Activated T-helper 9 cell treated with anti-CD3 and anti-CD28 coated beads, Interleukin-2, amount 50 U/mL, for 16 hours (primary cell): ENCODE measurements around the gene ARMH2.

Experiments
- DNase-seq: peaks from one replicate; pipeline ENCODE4 v3.0.0-alpha.2; 2020; ENCODE audit warnings: low read depth

ARMH2 gene

DNA sequence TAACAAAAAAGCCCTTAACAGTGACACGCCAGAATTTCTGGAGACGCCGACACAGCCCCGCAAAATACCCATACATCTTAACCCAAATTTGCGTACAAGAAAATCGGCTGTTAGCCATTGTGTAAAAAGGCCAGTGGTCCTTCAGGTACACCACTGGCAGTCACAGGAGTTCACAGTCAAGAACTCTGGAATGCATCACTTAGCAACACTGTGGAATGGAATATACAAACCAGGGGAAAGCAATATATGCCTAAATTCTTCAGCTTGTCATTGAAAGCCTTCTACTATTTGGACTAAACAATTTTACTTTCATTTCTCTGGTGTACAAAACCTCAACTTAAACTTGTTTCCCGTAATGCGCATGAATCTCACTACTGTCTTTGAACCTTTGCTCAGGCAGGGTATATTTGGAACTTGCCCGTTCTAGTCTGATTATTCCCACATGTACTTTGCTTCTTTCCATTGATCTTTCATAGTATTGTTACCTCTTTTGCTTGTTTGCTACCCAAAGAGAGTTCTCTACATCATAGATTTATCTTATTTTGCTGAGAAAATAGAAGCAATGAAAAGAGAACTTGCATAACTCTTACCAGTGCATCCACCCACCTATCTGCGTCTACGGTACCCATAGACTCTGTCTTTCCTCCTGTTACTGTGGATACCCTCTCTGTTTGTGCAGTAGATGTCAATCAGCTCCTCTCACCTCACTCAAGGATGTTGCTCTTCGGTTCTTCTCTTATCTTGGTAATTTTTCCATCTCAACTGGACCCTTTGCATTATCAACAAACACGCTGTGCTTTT, at the start of gene ARMH2:
Gene ARMH2 (minus strand): TSS at position 178 of the 801 bp plus-strand sequence. CDS start 60 bp downstream, at position 118.
- DNase-seq = no peak

DNA sequence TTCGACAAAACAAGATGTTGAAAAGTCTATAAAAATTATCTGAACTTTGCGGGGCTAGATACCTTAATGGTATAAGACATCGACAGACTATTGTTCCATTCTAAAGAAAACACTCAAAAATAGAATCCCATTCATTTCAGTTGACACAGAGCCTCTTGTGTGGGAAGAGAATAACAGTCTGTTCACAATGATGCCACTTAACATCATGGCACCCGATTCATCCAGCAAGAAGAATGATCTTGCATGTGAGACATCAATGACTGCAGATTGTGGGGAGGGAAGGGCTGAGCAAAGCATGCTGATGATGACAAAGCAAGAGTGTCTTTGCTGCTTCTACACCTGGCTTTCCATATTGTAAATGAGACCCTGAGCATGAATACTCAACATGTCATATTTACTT, 49.7 kb upstream of the ARMH2 start:
- DNase-seq = no peak

DNA sequence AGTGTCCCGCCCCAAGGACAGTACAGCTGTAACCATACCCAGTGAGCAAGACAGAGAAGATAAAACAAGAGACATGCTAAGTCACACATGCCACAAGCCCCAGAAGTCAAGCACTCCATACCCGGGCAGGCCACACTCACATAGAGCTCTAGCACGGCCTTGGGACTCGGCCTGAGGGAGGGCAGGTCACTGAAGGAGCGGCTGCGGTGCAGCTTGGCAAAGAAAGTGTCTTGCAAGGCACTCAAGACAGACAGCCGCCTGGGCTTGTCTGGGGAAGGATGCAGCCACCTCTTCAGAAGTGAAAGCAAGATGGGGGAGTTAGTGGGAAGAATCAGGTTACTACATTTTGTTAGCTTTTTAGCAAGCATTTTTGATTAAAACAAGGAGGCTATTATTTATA, 48.7 kb upstream of the ARMH2 start:
- DNase-seq = no peak

DNA sequence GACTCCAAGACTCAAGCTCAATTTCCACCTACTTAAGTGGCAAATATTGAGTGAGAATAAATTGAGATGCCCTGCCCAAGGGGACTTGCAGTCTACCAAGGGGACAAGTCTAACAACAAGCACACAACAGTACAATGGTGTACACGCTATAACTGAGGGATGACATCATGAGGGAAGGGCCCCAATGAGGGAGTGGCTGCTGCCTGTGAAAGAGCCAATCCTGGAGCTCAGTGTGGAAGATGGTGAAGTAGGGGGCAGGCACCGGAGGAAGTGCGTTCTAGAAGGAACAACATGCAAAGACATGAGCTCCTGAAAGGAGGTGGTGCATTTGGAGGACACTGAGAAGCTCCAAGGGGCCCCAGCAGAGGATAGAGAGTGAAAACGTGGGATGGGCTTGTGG, 46.9 kb upstream of the ARMH2 start:
- no peak for DNase-seq

DNA sequence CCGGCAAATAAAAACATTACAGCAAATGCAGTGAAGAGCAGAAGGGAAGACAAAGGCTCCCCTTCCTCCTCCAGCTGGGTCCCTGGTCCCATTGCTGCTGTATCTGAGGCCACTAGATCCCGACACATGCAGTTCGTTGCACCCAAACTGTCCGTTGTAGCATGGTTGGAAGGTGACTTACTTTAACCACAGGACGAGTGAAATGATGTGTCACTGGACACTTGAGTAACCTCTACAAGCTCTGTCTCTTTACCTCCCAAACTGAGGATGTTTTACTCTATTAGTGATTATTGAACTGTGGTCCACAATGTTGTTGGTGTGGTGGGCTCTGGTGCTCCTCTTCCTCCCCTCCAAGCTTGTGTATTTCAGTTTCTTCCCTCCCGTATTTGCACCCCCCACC, 46.2 kb upstream of the ARMH2 start:
- DNase-seq = no peak

DNA sequence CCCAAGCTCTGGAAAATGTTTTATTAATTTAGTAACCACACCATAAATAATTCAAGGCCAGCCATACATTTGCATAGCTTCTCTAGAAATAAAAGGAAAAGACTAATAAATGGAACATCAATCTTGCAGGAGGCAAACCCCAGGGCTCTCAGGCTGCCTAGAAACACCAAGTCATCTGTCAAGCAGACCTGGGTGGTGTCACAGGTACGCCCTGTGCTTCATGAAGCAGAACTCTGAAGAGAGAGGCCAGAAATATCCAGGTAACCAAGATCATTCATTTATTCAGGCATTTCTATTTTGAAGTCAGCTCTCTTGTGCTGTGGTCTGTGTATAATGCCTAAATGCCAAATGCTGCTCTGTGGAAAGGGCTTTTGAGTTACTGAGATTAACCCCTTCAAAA, 45.3 kb upstream of the ARMH2 start:
- DNase-seq = no peak

DNA sequence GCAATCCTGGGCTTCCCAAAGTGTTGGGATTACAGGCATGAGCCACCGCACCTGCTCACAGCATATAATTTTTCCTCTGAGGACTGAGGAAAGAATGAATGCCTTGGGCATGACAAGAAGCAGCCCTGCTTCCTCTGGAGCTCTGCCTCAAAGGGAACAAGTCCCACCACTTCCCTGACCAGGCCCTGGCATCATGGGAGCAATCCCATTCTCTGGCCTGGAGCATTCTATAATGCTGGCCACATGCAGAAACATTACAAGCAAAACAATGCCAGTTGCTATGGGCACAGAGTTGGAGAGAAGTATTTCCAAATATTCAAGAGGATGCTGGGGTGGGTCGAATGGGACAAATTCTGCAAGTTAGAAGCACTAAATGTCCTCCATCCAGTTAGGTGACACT, 41.5 kb upstream of the ARMH2 start:
- DNase-seq = no peak

DNA sequence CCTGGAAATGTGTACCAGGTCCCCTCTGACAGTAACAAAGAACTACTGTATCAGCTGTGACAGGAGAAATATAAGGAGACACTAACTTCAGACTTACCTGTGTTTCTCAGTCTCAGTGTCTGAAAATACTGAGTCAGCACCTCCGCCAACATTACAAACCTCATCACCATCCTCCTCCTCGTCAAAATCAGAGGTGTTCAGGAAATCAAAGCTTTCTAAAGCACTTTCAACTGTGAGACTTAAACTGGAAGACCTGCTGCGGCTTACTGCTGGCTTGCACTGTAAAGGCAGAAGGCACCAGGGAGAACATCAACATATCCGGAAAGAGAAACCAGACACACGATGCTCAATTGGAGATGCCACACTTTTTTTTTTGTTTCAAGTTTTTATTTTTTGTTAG, 40.3 kb upstream of the ARMH2 start:
- no peak for DNase-seq

DNA sequence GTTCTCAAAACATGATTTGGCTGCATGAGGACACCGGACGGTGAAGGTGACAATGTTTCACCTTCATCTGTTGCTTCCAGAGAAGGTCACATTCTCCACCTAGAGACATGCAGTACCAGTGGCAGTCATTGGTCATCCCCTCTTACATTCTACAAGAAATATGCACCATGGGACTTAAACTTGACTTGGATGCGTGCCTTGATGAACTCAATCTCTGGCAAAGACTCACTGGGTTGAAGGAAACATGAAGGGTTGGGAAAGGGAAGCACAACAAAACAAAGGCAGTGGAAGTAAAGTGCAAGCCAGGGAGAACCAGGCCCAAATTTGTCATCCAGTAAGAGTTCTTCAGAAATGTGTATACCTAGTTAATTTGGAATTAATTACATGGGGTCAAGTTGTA, 39.4 kb upstream of the ARMH2 start:
- DNase-seq = no peak

DNA sequence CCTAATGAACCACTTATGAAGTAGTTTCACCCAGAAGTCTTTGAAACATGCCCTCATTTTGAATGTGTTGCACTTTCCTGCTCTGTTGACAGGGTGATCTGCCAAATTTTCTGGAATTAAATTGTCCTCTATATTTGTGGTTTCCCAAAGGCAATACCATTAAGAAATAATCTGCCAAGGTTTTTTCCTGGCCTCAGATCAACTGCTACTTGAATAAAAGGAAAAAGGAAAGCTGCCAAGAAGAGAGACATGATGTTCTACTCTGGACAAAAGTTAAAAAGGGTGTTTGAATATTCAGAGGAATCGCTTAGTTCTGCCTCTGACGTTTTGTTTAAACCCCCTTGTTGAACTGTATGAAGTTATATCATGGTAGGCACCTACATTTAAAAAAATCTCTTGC, 37.4 kb upstream of the ARMH2 start:
- DNase-seq = no peak

DNA sequence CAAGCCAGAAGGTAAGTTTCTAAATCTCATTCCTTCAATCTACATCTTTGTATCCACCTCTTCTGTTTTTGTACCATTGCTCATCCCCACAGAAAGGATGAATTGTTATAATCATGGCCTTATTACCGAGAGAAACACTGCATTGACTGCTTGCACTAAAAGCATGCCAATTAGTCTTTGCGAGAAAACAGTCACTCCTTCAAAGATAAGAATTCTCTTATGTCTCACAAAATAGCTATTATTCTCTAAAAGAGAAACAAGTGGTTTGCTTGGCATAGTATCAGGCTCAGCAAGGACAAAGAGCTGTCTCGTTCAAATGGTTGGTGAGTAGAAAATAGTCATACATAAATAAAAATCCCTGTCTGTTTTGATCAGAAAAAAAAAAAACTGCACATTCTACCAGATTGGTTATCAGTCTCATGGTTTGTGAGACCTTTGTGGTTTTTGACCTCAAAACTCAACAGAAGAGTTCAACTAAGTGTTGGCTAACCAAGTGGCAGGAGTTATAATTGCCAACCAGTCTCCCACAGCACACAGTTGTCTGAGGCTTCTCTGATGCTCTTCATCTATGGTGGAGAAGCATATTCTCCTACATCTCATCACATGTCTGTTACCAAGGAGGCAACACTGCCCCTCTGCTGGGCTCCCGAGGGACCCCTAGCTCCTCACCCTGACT, 35.1 kb upstream of the ARMH2 start:
- DNase-seq = no peak

DNA sequence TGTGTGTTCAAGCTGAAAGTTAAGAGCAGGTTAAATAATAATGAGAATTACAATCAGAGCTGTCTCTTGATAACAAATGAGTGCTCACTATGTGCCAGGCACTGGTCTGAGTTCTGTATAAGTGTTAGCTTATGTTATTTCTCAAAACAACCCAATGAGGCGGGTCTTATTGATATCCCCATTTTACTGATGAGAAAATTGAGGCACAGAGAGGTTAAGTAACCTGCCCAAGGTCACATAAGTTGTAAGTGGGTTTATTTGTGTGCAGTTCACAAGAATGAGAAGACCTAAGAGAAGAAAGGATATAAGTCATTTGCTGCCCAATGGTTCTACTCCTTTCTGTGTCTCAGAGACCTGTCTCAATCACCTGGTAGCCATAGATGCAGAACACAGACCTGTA, 34.1 kb upstream of the ARMH2 start:
- DNase-seq = no peak

DNA sequence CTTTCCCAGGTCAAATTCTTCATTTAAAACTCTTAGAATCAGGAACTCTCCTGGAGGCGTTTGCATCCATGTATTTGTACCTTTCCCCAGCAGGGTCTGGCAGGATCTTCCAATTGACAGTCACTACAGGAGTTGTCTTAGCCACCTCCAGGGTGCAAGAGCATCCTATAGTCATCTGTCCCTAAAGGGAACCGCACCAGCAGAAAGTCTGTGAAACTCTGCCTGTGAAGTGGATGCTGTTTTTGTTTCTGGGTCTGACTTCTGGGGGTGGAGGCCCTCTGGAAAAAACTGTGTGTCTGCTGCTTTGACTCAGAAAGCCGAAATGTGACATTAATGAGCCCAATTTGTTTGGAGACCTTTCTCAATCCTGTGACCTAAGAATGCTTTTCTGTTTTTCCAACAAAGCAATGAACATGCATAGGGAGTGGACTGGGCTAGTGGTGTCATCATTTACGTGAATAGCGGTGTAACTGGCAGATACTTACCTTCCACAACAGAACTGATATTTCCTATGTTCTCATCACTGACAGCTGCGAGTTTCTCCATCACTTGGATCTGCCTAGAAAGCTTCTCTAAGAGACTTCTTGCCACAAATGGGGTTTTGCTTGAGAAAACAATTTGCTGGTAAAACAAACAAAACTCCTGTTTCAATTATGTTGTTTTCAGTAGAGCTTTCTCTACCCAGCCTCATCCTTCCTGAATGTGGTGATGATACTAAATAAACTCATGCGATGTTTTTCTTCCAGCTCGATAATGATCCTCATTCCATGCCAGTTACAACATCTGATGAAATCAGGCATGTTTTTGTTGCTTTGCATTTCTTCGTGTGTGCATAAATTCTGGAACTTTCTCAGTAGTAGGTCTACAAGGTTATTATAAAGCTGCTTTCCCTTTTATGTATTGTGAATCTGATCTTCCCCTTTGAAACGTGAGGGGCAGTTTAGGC, 33.3 kb upstream of the ARMH2 start:
- DNase-seq = no peak

DNA sequence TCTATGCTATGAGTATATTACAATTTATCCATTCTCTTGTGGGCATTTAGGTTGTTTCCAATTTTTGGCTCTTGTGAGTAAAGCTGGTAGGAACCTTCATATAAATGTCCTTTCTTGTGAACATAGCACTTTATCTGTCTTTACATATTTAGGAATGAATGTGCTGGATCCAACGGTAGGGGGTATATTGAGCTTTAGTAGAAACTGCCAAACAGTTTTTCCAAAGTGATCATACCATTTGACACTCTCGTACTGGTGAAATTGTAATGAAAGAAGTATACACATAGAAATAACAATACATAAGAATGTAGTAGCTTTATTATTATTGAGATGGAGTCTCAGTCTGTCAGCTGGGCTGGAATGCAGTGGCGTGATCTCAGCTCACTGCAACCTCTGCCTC, 30.9 kb upstream of the ARMH2 start:
- DNase-seq = no peak

DNA sequence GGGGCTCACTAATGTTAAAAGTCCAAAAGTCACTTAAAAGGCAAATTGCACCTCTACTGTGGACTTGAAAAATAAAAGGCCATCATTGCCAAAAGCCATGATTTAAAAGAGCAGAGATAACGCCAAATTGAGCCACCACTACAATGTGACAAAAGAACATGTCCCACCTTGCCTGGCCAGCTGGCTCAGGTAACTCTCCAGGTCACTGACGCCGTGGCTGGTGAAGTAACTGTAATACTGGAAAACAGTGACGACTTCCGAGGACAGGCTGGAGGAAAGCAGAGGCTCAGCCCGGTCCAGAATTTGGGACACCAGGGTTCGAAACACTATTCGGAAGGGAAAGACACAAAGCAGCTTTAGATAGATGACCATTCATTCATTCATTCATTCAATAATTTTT, 29.3 kb upstream of the ARMH2 start:
- no peak for DNase-seq

DNA sequence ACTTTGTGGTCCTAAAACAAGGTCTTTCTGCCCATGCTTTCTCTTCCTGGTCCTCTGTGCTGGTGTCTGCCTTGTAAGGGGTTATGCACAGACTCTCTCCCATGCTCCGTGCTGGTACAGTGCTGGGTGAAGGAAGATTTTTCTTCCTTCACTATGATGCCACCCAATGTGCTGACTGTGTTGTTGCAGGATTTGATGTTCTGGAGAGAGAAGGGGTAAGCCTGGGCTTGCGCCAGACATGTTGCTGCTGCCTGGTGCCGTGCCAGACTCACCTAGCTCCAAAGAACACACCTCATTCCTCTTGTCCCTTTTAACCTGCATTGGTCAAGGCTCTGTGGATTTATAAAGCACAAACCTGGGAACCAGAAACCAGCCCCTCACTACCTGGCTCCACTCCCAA, 28.4 kb upstream of the ARMH2 start:
- no peak for DNase-seq

DNA sequence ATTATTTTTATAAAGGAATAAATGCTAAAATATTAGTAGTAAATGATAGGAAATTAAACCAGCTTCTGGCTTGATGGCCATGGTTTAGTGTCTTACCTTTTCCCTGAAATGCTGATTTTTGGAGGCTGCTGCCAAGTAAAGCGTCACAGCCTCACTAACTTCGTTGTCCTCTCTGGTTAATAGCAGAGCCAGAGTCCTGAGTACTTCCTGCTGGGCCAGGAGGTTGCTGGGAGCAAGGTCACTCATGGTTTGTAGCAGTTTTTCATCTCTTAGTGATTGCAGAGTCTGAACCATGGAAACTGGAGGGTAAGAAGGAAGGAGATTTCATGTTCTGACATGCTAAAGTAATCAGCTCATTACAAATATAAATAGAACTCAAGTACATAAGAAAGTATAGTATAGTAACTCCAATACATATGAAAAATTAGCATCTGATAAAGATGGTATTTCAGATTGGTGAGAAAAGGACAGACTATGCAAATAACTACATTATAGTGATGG, 26.5 kb upstream of the ARMH2 start:
- DNase-seq = no peak

DNA sequence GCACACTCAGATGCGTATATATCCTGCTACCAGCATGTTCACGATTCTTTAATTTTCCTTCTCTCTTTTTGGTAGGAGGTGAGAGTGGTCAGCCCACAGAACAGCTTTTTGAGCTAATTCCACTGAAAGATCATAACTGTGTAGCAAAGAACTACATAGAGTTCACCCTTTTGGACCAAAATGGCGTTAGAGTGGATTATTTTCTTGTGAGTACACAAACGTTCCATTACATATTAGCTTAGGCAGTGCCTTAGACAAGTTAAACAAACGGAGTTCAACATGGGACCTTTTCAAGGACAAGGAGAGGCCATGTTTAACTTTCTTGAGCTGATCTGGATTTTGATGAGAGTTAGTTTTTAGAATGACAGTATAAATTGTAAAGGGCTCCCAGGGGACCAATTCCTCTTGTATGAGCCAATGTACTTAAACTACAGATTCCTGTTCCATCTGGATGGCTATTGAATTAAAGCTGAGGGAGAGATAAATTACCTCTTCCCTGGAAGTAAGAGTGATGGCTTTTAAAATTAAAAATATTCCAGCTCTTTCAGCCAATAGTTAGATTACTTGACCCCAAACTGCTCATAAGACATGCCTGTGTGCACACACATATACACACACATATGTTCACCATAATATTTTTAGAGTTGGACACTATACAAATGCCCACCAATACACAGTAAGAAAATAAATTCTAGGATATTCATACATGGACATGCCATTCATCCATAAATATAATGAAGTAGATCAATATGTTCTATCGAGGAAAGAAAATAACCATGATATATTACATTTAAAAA, 25.6 kb upstream of the ARMH2 start:
- DNase-seq = no peak

DNA sequence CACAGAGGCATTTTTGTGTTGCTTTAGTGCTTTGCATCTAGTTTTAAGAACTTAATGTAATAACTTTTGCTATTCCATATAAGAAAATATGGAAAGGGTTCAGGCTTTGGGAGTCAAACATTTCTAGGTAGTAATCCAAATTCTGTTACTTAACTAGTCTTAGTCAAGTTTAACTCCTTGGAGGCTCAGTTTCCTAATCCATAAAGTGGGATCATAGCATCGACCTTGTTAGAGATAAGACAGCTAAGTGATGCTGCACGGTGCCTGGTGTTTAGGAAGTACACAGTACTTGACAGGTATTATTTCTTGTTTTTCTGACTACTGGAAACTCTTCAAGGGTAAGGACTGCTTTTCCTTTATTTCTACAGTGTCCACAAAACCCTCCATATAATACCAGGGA, 24.5 kb upstream of the ARMH2 start:
- DNase-seq = no peak

DNA sequence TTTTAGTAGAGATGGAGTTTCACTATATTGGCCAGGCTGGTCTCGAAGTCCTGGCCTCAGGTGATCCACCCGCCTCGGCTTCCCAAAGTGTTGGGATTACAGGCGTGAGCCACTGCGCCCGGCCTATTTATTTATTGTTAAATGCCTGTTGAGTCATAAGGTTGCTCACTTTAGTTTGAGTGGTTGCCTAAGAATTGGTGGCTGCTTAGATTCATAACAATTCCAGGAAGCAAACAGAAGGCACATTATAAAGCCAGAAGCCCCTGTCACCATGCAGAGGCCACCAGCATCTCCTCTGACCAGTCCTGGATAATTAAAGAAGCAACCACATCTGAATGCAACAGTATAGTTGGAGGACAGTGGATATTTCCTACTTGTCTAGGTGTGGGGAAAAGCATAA, 24.0 kb upstream of the ARMH2 start:
- no peak for DNase-seq

DNA sequence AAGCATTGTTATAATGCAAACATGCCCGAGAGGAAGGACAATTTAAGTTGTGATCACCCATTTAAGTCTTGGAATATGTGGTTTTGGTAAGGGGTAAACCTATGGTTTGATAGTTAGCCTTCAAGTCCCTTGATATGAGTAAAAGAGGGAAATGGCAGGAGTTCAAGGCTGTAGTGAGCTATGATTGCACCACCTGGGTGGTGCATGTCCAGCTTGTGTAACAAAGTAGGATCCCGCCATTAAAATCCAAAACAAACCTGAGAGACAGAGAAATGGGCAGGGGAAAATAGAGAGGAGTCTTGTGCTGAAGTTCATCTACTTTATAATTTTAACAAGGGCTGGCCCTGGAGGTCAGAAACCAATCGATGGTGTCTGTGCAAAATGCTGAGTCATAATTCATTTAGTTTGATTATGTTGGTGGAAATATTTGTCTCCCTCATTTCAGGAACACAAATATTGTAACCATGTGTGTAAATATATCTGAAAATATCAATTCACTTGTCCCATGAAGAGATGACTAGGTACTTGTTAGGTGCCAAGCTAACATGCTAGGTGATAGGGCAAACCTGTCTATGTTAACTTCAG, 23.2 kb upstream of the ARMH2 start:
- DNase-seq = no peak
